ENCODE measurements around the gene POLK. TPM values are rescaled to one million over a fixed set of nuclear protein-coding genes. Genes with fewer than 3 reads are reported as not detected.
A peak's percentile ranks its signal among the peaks of the same experiment; 100 is the strongest.
"Not testable (repeated sequence)": the region's sequence is repeated elsewhere in the genome, so short reads cannot be mapped to it uniquely, and the experiment has no call there.

POLK gene
- total and polyA plus RNA-seq, 11 donors = 5.2 to 28.8 (median 19.9) TPM

- Histone ChIP-seq H3K36me3 (peaks cover 0 to 56% (median 22%) of the 10 kb centered on the region in 9 donors), H3K4me3 (no peak overlapping the region), H3K27me3 (no peaks in the 10 kb centered on the region), H3K4me1 (peaks cover 0 to 7% (median 0%) of the 10 kb centered on the region in 12 donors), H3K27ac (no peak overlapping the region), H3K9me3 (peaks cover 0 to 11% (median 0%) of the 10 kb centered on the region in 12 donors)
- DNase-seq (no peak), ATAC-seq (no peak)
- no peak for TF ChIP-seq CTCF (IDR thresholded peaks at IDR 0.05)
- TF ChIP-seq POLR2A (IDR thresholded peaks at IDR 0.05) = no peak
- 90 to 96% (median 92%) methylated on average over 1 of the region's 1 CpG for WGBS, 4 donors
- intact Hi-C loops (cut with DNase I) = no loop called here
Measured at GRCh38 chr5:75553358-75553757, 41.7 kb downstream of the POLK start.

GRCh38 chr5:75558221-75558620 lies 46.5 kb downstream of the POLK start:
- DNase-seq = no peak
- intact Hi-C loops (cut with DNase I) = no loop called here
- WGBS, 4 donors = 94 to 97% (median 95%) methylated on average over 1 of the region's 1 CpG
- TF ChIP-seq CTCF (IDR thresholded peaks at IDR 0.05) = no peak
- TF ChIP-seq POLR2A (IDR thresholded peaks at IDR 0.05) = no peak
- Histone ChIP-seq H3K27ac (peak overlapping the region in 5 of 12 donors; percentile 33 to 82 (median 53)), H3K4me1 (peaks cover 0 to 25% (median 3%) of the 10 kb centered on the region in 12 donors), H3K9me3 (peaks cover 0 to 23% (median 1%) of the 10 kb centered on the region in 12 donors), H3K4me3 (no peak overlapping the region), H3K27me3 (no peaks in the 10 kb centered on the region), H3K36me3 (peaks cover 0 to 35% (median 9%) of the 10 kb centered on the region in 9 donors)
- no peak for ATAC-seq

- DNase-seq = no peak
- peak; percentile 10 to 68 (median 52) for ATAC-seq
- intact Hi-C loops (cut with DNase I) = no loop called here
- H3K27me3 ChIP-seq = no peaks in the 10 kb centered on the region
- H3K27ac ChIP-seq = peak overlapping the region in 9 of 12 donors; percentile 40 to 82 (median 55)
- TF ChIP-seq POLR2A (IDR thresholded peaks at IDR 0.05) (no peak), CTCF (IDR thresholded peaks at IDR 0.05) (no peak)
- peaks cover 0 to 25% (median 3%) of the 10 kb centered on the region in 12 donors for H3K4me1 ChIP-seq
- H3K9me3 ChIP-seq = peaks cover 0 to 32% (median 7%) of the 10 kb centered on the region in 12 donors
- no peak overlapping the region for H3K4me3 ChIP-seq
- peaks cover 0 to 26% (median 4%) of the 10 kb centered on the region in 9 donors for H3K36me3 ChIP-seq
- WGBS, 4 donors = 45 to 54% (median 53%) methylated on average over 4 of the region's 4 CpGs
Measured at GRCh38 chr5:75558981-75559632, 47.4 kb downstream of the POLK start.

- ATAC-seq, H3K27ac ChIP-seq, H3K27me3 ChIP-seq, DNase-seq, H3K4me3 ChIP-seq: not testable (repeated sequence)
- intact Hi-C loops (cut with DNase I) = loop anchor here in 2 of 10 donors (10.0 kb wide), 1 partner anchor 46 kb away; the partner anchor contains the start of genes CERT1 (in 2 of the 2) and POLK (in 2 of the 2)
- 91 to 100% (median 99%) methylated on average over 1 of the region's 1 CpG for WGBS, 4 donors
- H3K36me3 ChIP-seq = peaks cover 0 to 14% (median 2%) of the 10 kb centered on the region in 9 donors
- peaks cover 0 to 31% (median 3%) of the 10 kb centered on the region in 12 donors for H3K4me1 ChIP-seq
- peaks cover 0 to 41% (median 7%) of the 10 kb centered on the region in 12 donors for H3K9me3 ChIP-seq
Measured at GRCh38 chr5:75560655-75561054, 49.0 kb downstream of the POLK start.

- not testable (repeated sequence) for DNase-seq, H3K36me3 ChIP-seq, H3K4me3 ChIP-seq, H3K27me3 ChIP-seq
- Histone ChIP-seq H3K27ac (peak overlapping the region in 11 of 12 donors; percentile 33 to 75 (median 61)), H3K4me1 (peaks cover 0 to 44% (median 25%) of the 10 kb centered on the region in 12 donors), H3K9me3 (peaks cover 0 to 28% (median 7%) of the 10 kb centered on the region in 12 donors)
- intact Hi-C loops (cut with DNase I) = loop anchor here in 7 of 10 donors (2.0 to 10.0 kb wide), 4 partner anchors 51 to 329 kb away; partner anchors contain the start of genes CERT1 (in 7 of the 7), POLK (in 7 of the 7) and ANKRD31 (in 1 of the 7)
- 89 to 94% (median 92%) methylated on average over 12 to 15 of the region's 15 CpGs for WGBS, 4 donors
- peak in 2 of 4 donors; percentile 13 to 44 for ATAC-seq
Measured at GRCh38 chr5:75565991-75566709, 54.5 kb downstream of the POLK start.

Measured in heart left ventricle (tissue), 16 donors.